ENCODE results near the gene LDAH. TPM values are rescaled to one million over a fixed set of nuclear protein-coding genes. Genes with fewer than 3 reads are reported as not detected.

The LDAH gene
- total and polyA plus RNA-seq, 10 of the 15 experiments (the other 5 are each of a cell fraction or from before 2014, with no cell fraction given), result 17.9 to 44.7 (median 30.0) TPM

GRCh38 chr2:20747317-20747716 is 75.6 kb downstream of the LDAH start (continued):
- no peak for TF ChIP-seq USF2 (IDR thresholded peaks at IDR 0.05; ENCODE audit: borderline replicate concordance, low read depth, low read length)

- 95% methylated on average over 2 of the region's 2 CpGs for WGBS (ENCODE audit: insufficient coverage, insufficient replicate concordance, low lambda C conversion rate, missing lambda C conversion rate)
- Histone ChIP-seq H3K9me3 (replicated peaks; ENCODE audit: control insufficient read depth, insufficient read depth, low read length) (no peaks in the 10 kb centered on the region), H3K4me1 (ENCODE audit: control insufficient read depth, insufficient read depth, low read length) (peaks cover 7% of the 10 kb centered on the region; the same call in 1 of the 2 replicates), H3K79me2 (ENCODE audit: control insufficient read depth, insufficient read depth, low read length) (no peaks in the 10 kb centered on the region), H3K9ac (ENCODE audit: control insufficient read depth, insufficient read depth, low read length) (no peak overlapping the region), H3K27me3 (replicated peaks in 1 of 2; ENCODE audit: control insufficient read depth in 2 of 2, insufficient read depth in 2 of 2, low read length in 1 of 2) (no peaks in the 10 kb centered on the region), H2AFZ (ENCODE audit: control insufficient read depth, low read depth, low read length) (no peak overlapping the region), H3K4me2 (ENCODE audit: control insufficient read depth, insufficient read depth) (no peak overlapping the region), H3K36me3 (ENCODE audit: control insufficient read depth in 2 of 2, insufficient read depth in 2 of 2, low read length in 1 of 2) (peaks cover 0 to 8% of the 10 kb centered on the region in 2 experiments; a peak in 1 of 4 replicates), H4K20me1 (ENCODE audit: control insufficient read depth, insufficient read depth) (no peaks in the 10 kb centered on the region), H3K27ac (ENCODE audit: control insufficient read depth, insufficient read depth) (no peak overlapping the region), H3K4me3 (no peak overlapping the region)
- intact Hi-C loops (cut with micrococcal nuclease; ENCODE audit: unreplicated experiment) (no loop called here), in situ Hi-C loops (cut with MboI) (no loop called here)
- POLR2A ChIA-PET, result interaction anchor here (1.1 kb wide), 1 partner anchor 12 kb away, joined by 3 read pairs; no protein-coding TSS in a partner anchor
- CTCF ChIA-PET, result interaction anchor here (0.9 kb wide), 1 partner anchor 36 kb away, joined by 4 read pairs; no protein-coding TSS in a partner anchor
- no peak for TF ChIP-seq NR2C1 (IDR thresholded peaks at IDR 0.05)
- no peak for TF ChIP-seq CBX3 (IDR thresholded peaks at IDR 0.05; ENCODE audit: borderline replicate concordance, low read depth)
- TF ChIP-seq ZNF274 (IDR thresholded peaks at IDR 0.05; ENCODE audit: insufficient read depth, insufficient read length), result no peak
- TF ChIP-seq MTA3 (IDR thresholded peaks at IDR 0.05; ENCODE audit: borderline replicate concordance, low read length), result no peak
- no peak for TF ChIP-seq SP1 (IDR thresholded peaks at IDR 0.05; ENCODE audit: low read depth, low read length)
- TF ChIP-seq STAT1 (conservative IDR thresholded peaks at IDR 0.05), result no peak
- no peak for TF ChIP-seq BHLHE40 (IDR thresholded peaks at IDR 0.05; ENCODE audit: borderline replicate concordance in 1 of 2, low read depth in 2 of 2, low read length in 1 of 2)
- TF ChIP-seq ZSCAN29 (IDR thresholded peaks at IDR 0.05), result no peak
- TF ChIP-seq USF2 (IDR thresholded peaks at IDR 0.05; ENCODE audit: borderline replicate concordance, low read depth, low read length), result no peak
- no peak for TF ChIP-seq SIX5 (IDR thresholded peaks at IDR 0.05; ENCODE audit: low read depth, low read length, severe bottlenecking)
- no peak for TF ChIP-seq HDGF (IDR thresholded peaks at IDR 0.05)
- no peak for TF ChIP-seq LARP7 (IDR thresholded peaks at IDR 0.05)
- TF ChIP-seq NFYA (IDR thresholded peaks at IDR 0.05; ENCODE audit: borderline replicate concordance, low read depth, low read length), result no peak
- no peak for TF ChIP-seq KAT2A (conservative IDR thresholded peaks at IDR 0.05; ENCODE audit: control insufficient read depth, low read depth, low read length)
- no peak for TF ChIP-seq NFYB (IDR thresholded peaks at IDR 0.05; ENCODE audit: insufficient read depth, low read depth, low read length)
- no peak for TF ChIP-seq BRCA1 (IDR thresholded peaks at IDR 0.05; ENCODE audit: low read depth, low read length)
- no peak for TF ChIP-seq NFIC (IDR thresholded peaks at IDR 0.05; ENCODE audit: low read depth, low read length)
- FAIRE-seq, result no peak
- no peak for DNase-seq (ENCODE audit: low read depth, low spot score)
- SMC1A ChIA-PET (ENCODE audit: uncharacterized antibody, unreplicated experiment), result interaction anchor here (1.0 to 3.4 kb wide), 4 partner anchors 13 to 47 kb away, joined by 3 to 25 read pairs (median 6); no protein-coding TSS in a partner anchor
- BruUV-seq (replicated peaks), result no TSS peak
- no peak for ATAC-seq
- RAD21 ChIA-PET (ENCODE audit: unreplicated experiment), result no interaction called here
Observed at GRCh38 chr2:20745924-20746555, 76.9 kb downstream of the LDAH start.

Measured in GM12878 (cell line).